ENCODE measurements around the gene CDH23.

The CDH23 gene

GRCh38 chr10:71534568-71535194, 138.0 kb downstream of the CDH23 start:
- no peaks in the 10 kb centered on the region for H3K9me3 ChIP-seq (ENCODE audit: control insufficient read depth in 5 of 5, low read length in 5 of 5)
- H3K36me3 ChIP-seq (ENCODE audit: control insufficient read depth in 5 of 5, insufficient read depth in 5 of 5, low read length in 5 of 5) = peaks cover 0 to 3% (median 0%) of the 10 kb centered on the region in 5 donors
- no peaks in the 10 kb centered on the region for H3K27me3 ChIP-seq (ENCODE audit: control insufficient read depth in 5 of 5, insufficient read depth in 4 of 5, low read length in 5 of 5)
- peaks cover 0 to 4% (median 0%) of the 10 kb centered on the region in 5 donors for H3K4me1 ChIP-seq (ENCODE audit: control insufficient read depth in 5 of 5, insufficient read depth in 5 of 5, low read length in 5 of 5)
- no peak overlapping the region for H3K9ac ChIP-seq (ENCODE audit: low read length in 5 of 5)
- H3K4me3 ChIP-seq (ENCODE audit: low read depth in 1 of 5, low read length in 5 of 5) = no peak overlapping the region
- no peak overlapping the region for H3K27ac ChIP-seq (ENCODE audit: low read depth, low read length)

DNA sequence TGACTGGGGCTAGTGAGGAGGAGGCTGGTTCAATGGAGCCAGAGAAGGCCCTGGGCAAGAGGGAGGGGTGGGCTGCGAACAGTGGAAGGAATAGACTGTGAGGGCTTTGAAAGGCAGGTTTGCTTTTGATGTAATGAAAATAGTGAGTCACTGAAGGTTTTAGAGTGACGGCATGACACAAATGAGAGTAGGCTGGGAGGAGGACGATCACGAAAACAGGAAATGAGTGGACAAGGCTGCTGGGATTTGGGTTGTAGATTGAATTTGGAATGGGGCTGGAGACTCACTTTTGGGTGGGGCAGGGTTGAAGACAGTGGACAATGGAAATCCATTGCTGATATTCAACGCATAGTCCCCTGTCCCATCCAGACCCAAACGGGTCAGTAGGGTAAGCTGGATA, 139.6 kb downstream of the CDH23 start:
- Histone ChIP-seq H3K4me3 (ENCODE audit: low read depth in 1 of 5, low read length in 5 of 5) (no peak overlapping the region), H3K27ac (ENCODE audit: low read depth, low read length) (no peak overlapping the region), H3K36me3 (ENCODE audit: control insufficient read depth in 5 of 5, insufficient read depth in 5 of 5, low read length in 5 of 5) (no peaks in the 10 kb centered on the region), H3K27me3 (ENCODE audit: control insufficient read depth in 5 of 5, insufficient read depth in 4 of 5, low read length in 5 of 5) (no peaks in the 10 kb centered on the region), H3K9ac (ENCODE audit: low read length in 5 of 5) (no peak overlapping the region), H3K4me1 (ENCODE audit: control insufficient read depth in 5 of 5, insufficient read depth in 5 of 5, low read length in 5 of 5) (peaks cover 0 to 4% (median 0%) of the 10 kb centered on the region in 5 donors), H3K9me3 (ENCODE audit: control insufficient read depth in 5 of 5, low read length in 5 of 5) (no peaks in the 10 kb centered on the region)

DNA sequence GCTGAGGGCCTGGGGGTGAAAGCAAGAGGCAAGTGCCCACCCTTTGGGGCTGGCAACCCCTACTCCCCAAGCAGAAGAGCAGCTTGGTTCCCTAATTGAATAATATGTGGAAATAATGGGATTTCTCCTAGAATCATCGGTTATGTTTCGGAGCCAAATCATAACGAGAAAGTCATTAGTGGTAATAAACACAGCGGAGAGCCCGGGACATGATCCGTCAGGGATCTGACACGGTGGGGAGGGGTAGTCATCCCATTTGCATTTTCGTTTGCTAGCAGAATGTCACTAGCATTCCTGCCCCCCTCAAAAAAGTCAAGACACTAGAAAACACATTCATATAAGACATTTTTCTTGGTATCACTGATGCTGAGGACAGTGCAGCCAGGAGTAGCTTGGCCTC, 140.4 kb downstream of the CDH23 start:
- Histone ChIP-seq H3K9me3 (ENCODE audit: control insufficient read depth in 5 of 5, low read length in 5 of 5) (no peaks in the 10 kb centered on the region), H3K27ac (ENCODE audit: low read depth, low read length) (no peak overlapping the region), H3K27me3 (ENCODE audit: control insufficient read depth in 5 of 5, insufficient read depth in 4 of 5, low read length in 5 of 5) (no peaks in the 10 kb centered on the region), H3K4me3 (ENCODE audit: low read depth in 1 of 5, low read length in 5 of 5) (no peak overlapping the region), H3K4me1 (ENCODE audit: control insufficient read depth in 5 of 5, insufficient read depth in 5 of 5, low read length in 5 of 5) (peaks cover 0 to 4% (median 0%) of the 10 kb centered on the region in 5 donors), H3K36me3 (ENCODE audit: control insufficient read depth in 5 of 5, insufficient read depth in 5 of 5, low read length in 5 of 5) (no peaks in the 10 kb centered on the region), H3K9ac (ENCODE audit: low read length in 5 of 5) (no peak overlapping the region)

DNA sequence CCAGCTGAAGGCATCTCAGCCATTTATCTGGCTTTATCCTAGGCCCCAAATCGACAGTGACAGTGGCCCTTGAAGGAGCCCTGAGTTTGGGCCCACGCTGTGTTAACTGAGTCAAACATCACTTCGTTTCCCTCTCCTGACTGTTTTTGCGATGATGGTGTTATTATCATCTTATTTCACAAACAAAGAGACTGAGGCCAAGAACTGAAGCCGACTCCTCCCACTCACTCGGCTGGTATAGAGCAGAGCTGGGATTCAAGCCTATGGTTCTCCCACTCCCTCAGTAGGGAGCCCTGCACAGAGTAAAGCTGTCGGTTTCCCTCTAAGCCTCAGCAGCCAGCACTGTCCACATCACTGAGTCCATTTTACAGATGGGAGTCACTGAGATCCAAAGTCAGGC, 141.0 kb downstream of the CDH23 start:
- no peak overlapping the region for H3K27ac ChIP-seq (ENCODE audit: low read depth, low read length)
- H3K4me3 ChIP-seq (ENCODE audit: low read depth in 1 of 5, low read length in 5 of 5) = no peak overlapping the region
- no peaks in the 10 kb centered on the region for H3K36me3 ChIP-seq (ENCODE audit: control insufficient read depth in 5 of 5, insufficient read depth in 5 of 5, low read length in 5 of 5)
- H3K27me3 ChIP-seq (ENCODE audit: control insufficient read depth in 5 of 5, insufficient read depth in 4 of 5, low read length in 5 of 5) = no peaks in the 10 kb centered on the region
- H3K9ac ChIP-seq (ENCODE audit: low read length in 5 of 5) = no peak overlapping the region
- H3K4me1 ChIP-seq (ENCODE audit: control insufficient read depth in 5 of 5, insufficient read depth in 5 of 5, low read length in 5 of 5) = peaks cover 0 to 5% (median 0%) of the 10 kb centered on the region in 5 donors
- no peaks in the 10 kb centered on the region for H3K9me3 ChIP-seq (ENCODE audit: control insufficient read depth in 5 of 5, low read length in 5 of 5)

GRCh38 chr10:71538608-71539260, 142.0 kb downstream of the CDH23 start:
- H3K4me3 ChIP-seq (ENCODE audit: low read depth in 1 of 5, low read length in 5 of 5) = no peak overlapping the region
- no peaks in the 10 kb centered on the region for H3K36me3 ChIP-seq (ENCODE audit: control insufficient read depth in 5 of 5, insufficient read depth in 5 of 5, low read length in 5 of 5)
- no peaks in the 10 kb centered on the region for H3K9me3 ChIP-seq (ENCODE audit: control insufficient read depth in 5 of 5, low read length in 5 of 5)
- no peak overlapping the region for H3K9ac ChIP-seq (ENCODE audit: low read length in 5 of 5)
- H3K4me1 ChIP-seq (ENCODE audit: control insufficient read depth in 5 of 5, insufficient read depth in 5 of 5, low read length in 5 of 5) = peaks cover 0 to 12% (median 0%) of the 10 kb centered on the region in 5 donors
- H3K27ac ChIP-seq (ENCODE audit: low read depth, low read length) = no peak overlapping the region
- no peaks in the 10 kb centered on the region for H3K27me3 ChIP-seq (ENCODE audit: control insufficient read depth in 5 of 5, insufficient read depth in 4 of 5, low read length in 5 of 5)

DNA sequence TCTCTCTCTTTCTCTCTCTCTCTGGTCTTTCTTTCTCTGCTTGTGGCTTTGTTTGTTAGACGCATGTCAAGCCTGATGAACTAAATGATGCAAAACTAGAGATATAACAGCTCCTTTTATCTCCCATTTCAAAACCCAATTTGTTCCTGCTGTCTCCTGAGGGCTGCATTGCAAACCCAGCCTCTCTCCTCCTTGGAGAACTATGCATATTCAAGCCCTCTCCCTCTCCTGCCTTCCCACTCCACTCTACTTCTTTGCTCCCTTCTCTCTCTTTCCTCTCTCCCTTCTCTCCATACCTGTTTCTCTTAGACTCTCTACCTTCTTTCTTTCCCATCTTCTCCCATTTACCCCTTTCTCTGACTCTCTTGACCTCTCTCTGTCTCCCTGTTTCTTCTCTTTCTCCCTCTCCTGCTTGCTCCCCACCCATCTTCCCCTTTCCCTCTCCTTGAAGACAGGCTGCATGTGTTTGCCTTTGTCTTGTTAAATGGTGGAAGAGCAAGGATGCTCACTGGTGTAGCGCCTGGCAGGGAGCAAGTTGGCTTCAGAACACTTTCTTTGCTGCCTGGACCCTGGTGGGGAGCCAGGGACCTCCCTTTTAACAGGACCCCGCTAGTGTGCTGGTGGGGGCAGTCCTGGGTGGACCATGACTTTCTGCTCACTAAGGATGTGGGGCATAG, 142.9 kb downstream of the CDH23 start:
- Histone ChIP-seq H3K9ac (ENCODE audit: low read length in 5 of 5) (no peak overlapping the region), H3K9me3 (ENCODE audit: control insufficient read depth in 5 of 5, low read length in 5 of 5) (no peaks in the 10 kb centered on the region), H3K27ac (ENCODE audit: low read depth, low read length) (no peak overlapping the region), H3K36me3 (ENCODE audit: control insufficient read depth in 5 of 5, insufficient read depth in 5 of 5, low read length in 5 of 5) (no peaks in the 10 kb centered on the region), H3K27me3 (ENCODE audit: control insufficient read depth in 5 of 5, insufficient read depth in 4 of 5, low read length in 5 of 5) (no peaks in the 10 kb centered on the region), H3K4me3 (ENCODE audit: low read depth in 1 of 5, low read length in 5 of 5) (no peak overlapping the region), H3K4me1 (ENCODE audit: control insufficient read depth in 5 of 5, insufficient read depth in 5 of 5, low read length in 5 of 5) (peaks cover 0 to 11% (median 0%) of the 10 kb centered on the region in 5 donors)

GRCh38 chr10:71542478-71542877, 145.8 kb downstream of the CDH23 start:
- no peak overlapping the region for H3K9ac ChIP-seq (ENCODE audit: low read length in 5 of 5)

GRCh38 chr10:71543608-71544170, 147.0 kb downstream of the CDH23 start:
- H3K9me3 ChIP-seq (ENCODE audit: control insufficient read depth in 5 of 5, low read length in 5 of 5) = no peaks in the 10 kb centered on the region
- H3K9ac ChIP-seq (ENCODE audit: low read length in 5 of 5) = no peak overlapping the region
- no peaks in the 10 kb centered on the region for H3K36me3 ChIP-seq (ENCODE audit: control insufficient read depth in 5 of 5, insufficient read depth in 5 of 5, low read length in 5 of 5)
- no peaks in the 10 kb centered on the region for H3K27me3 ChIP-seq (ENCODE audit: control insufficient read depth in 5 of 5, insufficient read depth in 4 of 5, low read length in 5 of 5)
- no peak overlapping the region for H3K4me3 ChIP-seq (ENCODE audit: low read depth in 1 of 5, low read length in 5 of 5)
- peaks cover 0 to 23% (median 12%) of the 10 kb centered on the region in 5 donors for H3K4me1 ChIP-seq (ENCODE audit: control insufficient read depth in 5 of 5, insufficient read depth in 5 of 5, low read length in 5 of 5)
- no peak overlapping the region for H3K27ac ChIP-seq (ENCODE audit: low read depth, low read length)

More at GRCh38 chr10:71542478-71542877, 145.8 kb downstream of the CDH23 start:
- Histone ChIP-seq H3K36me3 (ENCODE audit: control insufficient read depth in 5 of 5, insufficient read depth in 5 of 5, low read length in 5 of 5) (no peaks in the 10 kb centered on the region), H3K4me3 (ENCODE audit: low read depth in 1 of 5, low read length in 5 of 5) (no peak overlapping the region), H3K9me3 (ENCODE audit: control insufficient read depth in 5 of 5, low read length in 5 of 5) (no peaks in the 10 kb centered on the region), H3K27me3 (ENCODE audit: control insufficient read depth in 5 of 5, insufficient read depth in 4 of 5, low read length in 5 of 5) (no peaks in the 10 kb centered on the region), H3K27ac (ENCODE audit: low read depth, low read length) (no peak overlapping the region), H3K4me1 (ENCODE audit: control insufficient read depth in 5 of 5, insufficient read depth in 5 of 5, low read length in 5 of 5) (peaks cover 0 to 14% (median 3%) of the 10 kb centered on the region in 5 donors)

- Histone ChIP-seq H3K36me3 (ENCODE audit: control insufficient read depth in 5 of 5, insufficient read depth in 5 of 5, low read length in 5 of 5) (no peaks in the 10 kb centered on the region), H3K9me3 (ENCODE audit: control insufficient read depth in 5 of 5, low read length in 5 of 5) (no peaks in the 10 kb centered on the region), H3K27ac (ENCODE audit: low read depth, low read length) (no peak overlapping the region), H3K4me1 (ENCODE audit: control insufficient read depth in 5 of 5, insufficient read depth in 5 of 5, low read length in 5 of 5) (peaks cover 0 to 23% (median 12%) of the 10 kb centered on the region in 5 donors), H3K9ac (ENCODE audit: low read length in 5 of 5) (no peak overlapping the region), H3K27me3 (ENCODE audit: control insufficient read depth in 5 of 5, insufficient read depth in 4 of 5, low read length in 5 of 5) (no peaks in the 10 kb centered on the region), H3K4me3 (ENCODE audit: low read depth in 1 of 5, low read length in 5 of 5) (no peak overlapping the region)
These were observed 148.3 kb downstream of the CDH23 start for GRCh38 chr10:71545001-71545400.

GRCh38 chr10:71546220-71546619, 149.5 kb downstream of the CDH23 start:
- H3K4me1 ChIP-seq (ENCODE audit: control insufficient read depth in 5 of 5, insufficient read depth in 5 of 5, low read length in 5 of 5) = peaks cover 0 to 23% (median 12%) of the 10 kb centered on the region in 5 donors
- no peak overlapping the region for H3K9ac ChIP-seq (ENCODE audit: low read length in 5 of 5)
- H3K4me3 ChIP-seq (ENCODE audit: low read depth in 1 of 5, low read length in 5 of 5) = no peak overlapping the region
- no peaks in the 10 kb centered on the region for H3K27me3 ChIP-seq (ENCODE audit: control insufficient read depth in 5 of 5, insufficient read depth in 4 of 5, low read length in 5 of 5)
- H3K9me3 ChIP-seq (ENCODE audit: control insufficient read depth in 5 of 5, low read length in 5 of 5) = no peaks in the 10 kb centered on the region
- no peak overlapping the region for H3K27ac ChIP-seq (ENCODE audit: low read depth, low read length)
- no peaks in the 10 kb centered on the region for H3K36me3 ChIP-seq (ENCODE audit: control insufficient read depth in 5 of 5, insufficient read depth in 5 of 5, low read length in 5 of 5)

Measured in subcutaneous abdominal adipose tissue (tissue), 5 donors.